Fibroblast of lung (primary cell): ENCODE data around the gene GSTK1.

Experiments
- EZH2 ChIP-seq: IDR thresholded peaks from 2 replicates; pipeline ENCODE4 v1.5.1; 2012; ENCODE audit warnings: low read length, control low read depth, mild to moderate bottlenecking; ENCODE audit errors: missing control alignments
- TF ChIP-seq, protein P1 (sequence below), 2 donors: IDR thresholded peaks in 1 of 2; conservative IDR thresholded peaks in 1 of 2; 1 replicate in 1 of 2; 2 replicates in 1 of 2; pipeline ENCODE4 v1.5.1; 2011 to 2012; ENCODE audit warnings: low read length in 2 of 2, control low read depth in 1 of 2, inconsistent platforms in 1 of 2, low read depth in 1 of 2, mild to moderate bottlenecking in 1 of 2

DNA sequence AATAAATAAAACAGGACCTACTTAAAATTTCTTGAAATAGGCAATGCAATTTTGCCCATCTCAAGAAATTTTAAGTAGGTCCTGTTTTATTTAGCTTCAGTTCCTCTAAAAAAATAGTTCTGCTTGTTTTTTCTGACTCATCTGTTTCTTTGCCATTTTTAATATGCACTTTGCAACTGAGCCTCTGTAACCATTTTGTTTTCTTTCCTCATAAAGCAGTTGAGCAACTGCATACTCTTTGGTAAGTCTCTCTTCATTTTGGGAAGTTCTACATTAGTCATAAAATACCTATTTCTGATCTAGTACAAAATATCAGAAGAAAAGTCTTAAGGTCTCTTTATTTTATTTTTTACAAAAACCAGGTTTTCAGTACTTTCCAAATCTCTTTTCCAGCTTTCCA is 23.4 kb upstream of the GSTK1 start:
- TF ChIP-seq, protein P1, sequence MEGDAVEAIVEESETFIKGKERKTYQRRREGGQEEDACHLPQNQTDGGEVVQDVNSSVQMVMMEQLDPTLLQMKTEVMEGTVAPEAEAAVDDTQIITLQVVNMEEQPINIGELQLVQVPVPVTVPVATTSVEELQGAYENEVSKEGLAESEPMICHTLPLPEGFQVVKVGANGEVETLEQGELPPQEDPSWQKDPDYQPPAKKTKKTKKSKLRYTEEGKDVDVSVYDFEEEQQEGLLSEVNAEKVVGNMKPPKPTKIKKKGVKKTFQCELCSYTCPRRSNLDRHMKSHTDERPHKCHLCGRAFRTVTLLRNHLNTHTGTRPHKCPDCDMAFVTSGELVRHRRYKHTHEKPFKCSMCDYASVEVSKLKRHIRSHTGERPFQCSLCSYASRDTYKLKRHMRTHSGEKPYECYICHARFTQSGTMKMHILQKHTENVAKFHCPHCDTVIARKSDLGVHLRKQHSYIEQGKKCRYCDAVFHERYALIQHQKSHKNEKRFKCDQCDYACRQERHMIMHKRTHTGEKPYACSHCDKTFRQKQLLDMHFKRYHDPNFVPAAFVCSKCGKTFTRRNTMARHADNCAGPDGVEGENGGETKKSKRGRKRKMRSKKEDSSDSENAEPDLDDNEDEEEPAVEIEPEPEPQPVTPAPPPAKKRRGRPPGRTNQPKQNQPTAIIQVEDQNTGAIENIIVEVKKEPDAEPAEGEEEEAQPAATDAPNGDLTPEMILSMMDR (conservative IDR thresholded peaks at IDR 0.05 in 1 of 2, IDR thresholded peaks at IDR 0.05 in 1 of 2; ENCODE audit: low read depth in 1 of 2, low read length in 2 of 2) = no peak
- no peak for TF ChIP-seq EZH2
